GM12878 (cell line): ENCODE data around the gene GARIN5B. TPM values are rescaled to one million over a fixed set of nuclear protein-coding genes. Genes with fewer than 3 reads are reported as not detected.

ENCODE experiments used
- ATAC-seq: fragments of 200-7000 bp; cut with Tn5 transposase; 3 replicates; pipeline ENCODE4 v1.9.1; 2020; ENCODE audit warnings: mild to moderate bottlenecking, moderate library complexity
- BruUV-seq: library from RNA; stranded (reverse); fragments of 400-500 nt; replicated peaks from 2 replicates; lab custom pipeline; 2021; lab: Mats Ljungman, UMichigan
- CTCF ChIA-PET: fragments of 300-600 bp; sonication (Branson Sonifier 250); formaldehyde crosslinking; extraction: SDS; loops from one replicate; lab custom pipeline; 2021; ENCODE audit warnings: inconsistent platforms; lab: Yijun Ruan, JAX
- POLR2A ChIA-PET: fragments of 350-600 bp; formaldehyde crosslinking; extraction: SDS; loops from one replicate; lab custom pipeline; 2021; ENCODE audit warnings: inconsistent platforms; lab: Charles Lee
- RAD21 ChIA-PET: fragments of 300-600 bp; sonication (Branson Sonifier 250); formaldehyde crosslinking; loops from one replicate; lab custom pipeline; 2023; ENCODE audit warnings: antibody characterized with exemption; ENCODE audit not compliant: unreplicated experiment; lab: Charles Lee
- SMC1A ChIA-PET: fragments of 300-600 bp; sonication (Branson Sonifier 250); formaldehyde crosslinking; loops from one replicate; lab custom pipeline; 2023; ENCODE audit not compliant: unreplicated experiment, uncharacterized antibody; lab: Charles Lee
- DNase-seq: peaks from one replicate; pipeline ENCODE4 v3.0.0-alpha.2; 2011; ENCODE audit warnings: low read depth, low spot score
- FAIRE-seq: peaks from 3 replicates; lab custom pipeline; 2011; peaks lifted over from hg19 to GRCh38; lab: Jason Lieb, UNC
- H2AFZ ChIP-seq: 2 replicates; pipeline ENCODE4 v1.6.0; 2011; ENCODE audit warnings: low read depth, low read length, control low read depth; ENCODE audit not compliant: control insufficient read depth
- H3K27ac ChIP-seq: 2 replicates; pipeline ENCODE4 v1.5.1; 2011; ENCODE audit warnings: control low read depth; ENCODE audit not compliant: control insufficient read depth, insufficient read depth
- H3K27me3 ChIP-seq, 2 experiments: replicated peaks in 1 of 2; 2 replicates each; pipeline versions ENCODE4 v1.6.0 to v1.6.1; 2011; ENCODE audit warnings: low read length in 1 of 2; ENCODE audit not compliant: control insufficient read depth in 2 of 2, insufficient read depth in 2 of 2
- H3K36me3 ChIP-seq, 2 experiments: 2 replicates each; pipeline ENCODE4 v1.5.1; 2011; ENCODE audit warnings: low read length in 1 of 2; ENCODE audit not compliant: control insufficient read depth in 2 of 2, insufficient read depth in 2 of 2
- H3K4me1 ChIP-seq: 2 replicates; pipeline ENCODE4 v1.6.1; 2011; ENCODE audit warnings: mild to moderate bottlenecking, low read length, moderate library complexity, mixed read lengths; ENCODE audit not compliant: control insufficient read depth, insufficient read depth
- H3K4me2 ChIP-seq: 2 replicates; pipeline ENCODE4 v1.6.0; 2011; ENCODE audit warnings: control low read depth; ENCODE audit not compliant: control insufficient read depth, insufficient read depth
- H3K4me3 ChIP-seq: fragments of 200-600 bp; sonication (generic); 2 replicates; pipeline ENCODE4 v1.5.1; 2016
- H3K79me2 ChIP-seq: 2 replicates; pipeline ENCODE4 v1.6.0; 2011; ENCODE audit warnings: low read length; ENCODE audit not compliant: control insufficient read depth, insufficient read depth
- H3K9ac ChIP-seq: 2 replicates; pipeline ENCODE4 v1.8.0; 2011; ENCODE audit warnings: low read length, control low read depth, mixed read lengths; ENCODE audit not compliant: control insufficient read depth, insufficient read depth
- H3K9me3 ChIP-seq: replicated peaks from 3 replicates; pipeline ENCODE4 v1.5.1; 2011; ENCODE audit warnings: mild to moderate bottlenecking, low read length; ENCODE audit not compliant: control insufficient read depth, insufficient read depth
- H4K20me1 ChIP-seq: 2 replicates; pipeline ENCODE4 v1.6.0; 2011; ENCODE audit not compliant: control insufficient read depth, insufficient read depth
- BACH1 ChIP-seq: fragments of 450-650 bp; IDR thresholded peaks from 2 replicates; pipeline ENCODE4 v1.6.1; 2017; ENCODE audit warnings: mild to moderate bottlenecking, borderline replicate concordance
- BHLHE40 ChIP-seq, 2 experiments: fragments of 450-650 bp in 1 of 2; IDR thresholded peaks; 2 replicates each; pipeline ENCODE4 v1.6.1; 2011 to 2017; ENCODE audit warnings: low read depth in 2 of 2, borderline replicate concordance in 1 of 2, improper control_type of control experiment in 1 of 2, low read length in 1 of 2, mild to moderate bottlenecking in 1 of 2
- BMI1 ChIP-seq: fragments of 450-650 bp; IDR thresholded peaks from 2 replicates; pipeline ENCODE4 v1.6.1; 2016; ENCODE audit warnings: mild to moderate bottlenecking, moderate library complexity, borderline replicate concordance
- BRCA1 ChIP-seq: IDR thresholded peaks from 2 replicates; pipeline ENCODE4 v1.6.1; 2011; ENCODE audit warnings: low read depth, low read length, improper control_type of control experiment
- E4F1 ChIP-seq: fragments of 450-650 bp; IDR thresholded peaks from 2 replicates; pipeline ENCODE4 v1.6.1; 2018; ENCODE audit warnings: borderline replicate concordance, mild to moderate bottlenecking; ENCODE audit not compliant: partially characterized antibody
- FOS ChIP-seq: IDR thresholded peaks from 3 replicates; pipeline ENCODE4 v1.6.1; 2011; ENCODE audit warnings: borderline replicate concordance; ENCODE audit not compliant: insufficient read length; ENCODE audit errors: extremely low read depth
- GABPA ChIP-seq: IDR thresholded peaks from 2 replicates; pipeline ENCODE4 v1.6.1; 2014; ENCODE audit warnings: antibody characterized with exemption, low read depth, mild to moderate bottlenecking, inconsistent platforms
- HCFC1 ChIP-seq: fragments of 150-350 bp; IDR thresholded peaks from 2 replicates; pipeline ENCODE4 v1.6.1; 2014; ENCODE audit warnings: low read length
- MAX ChIP-seq: IDR thresholded peaks from 2 replicates; pipeline ENCODE4 v1.6.1; 2012; ENCODE audit warnings: low read depth, low read length, improper control_type of control experiment
- MTA2 ChIP-seq: fragments of 450-650 bp; IDR thresholded peaks from 2 replicates; pipeline ENCODE4 v1.6.1; 2016; ENCODE audit warnings: low read depth, mild to moderate bottlenecking, moderate library complexity
- NR2C1 ChIP-seq: fragments of 450-650 bp; IDR thresholded peaks from 2 replicates; pipeline ENCODE4 v1.6.1; 2017; ENCODE audit warnings: antibody characterized with exemption, mild to moderate bottlenecking, moderate library complexity
- RAD51 ChIP-seq: fragments of 450-650 bp; IDR thresholded peaks from 2 replicates; pipeline ENCODE4 v1.6.1; 2016; ENCODE audit warnings: moderate library complexity, mild to moderate bottlenecking, inconsistent platforms
- RELA ChIP-seq: fragments of 450-650 bp; IDR thresholded peaks from 2 replicates; pipeline ENCODE4 v1.8.0; 2014; ENCODE audit warnings: borderline replicate concordance; ENCODE audit not compliant: partially characterized antibody
- SMAD1 ChIP-seq: fragments of 450-650 bp; IDR thresholded peaks from 2 replicates; pipeline ENCODE4 v1.6.1; 2018; ENCODE audit warnings: mild to moderate bottlenecking, low read depth; ENCODE audit not compliant: partially characterized antibody
- TAF1 ChIP-seq: IDR thresholded peaks from 2 replicates; pipeline ENCODE4 v1.6.1; 2011; ENCODE audit warnings: mild to moderate bottlenecking, low read depth, low read length, borderline replicate concordance
- WGBS: methylation state at CpG from one replicate; pipeline ENCODE4 v1.1.6; 2016; ENCODE audit warnings: low lambda C conversion rate; ENCODE audit not compliant: insufficient replicate concordance, insufficient coverage; ENCODE audit errors: missing lambda C conversion rate; 5-methylcytosine and 5-hydroxymethylcytosine counted together
- in situ Hi-C: fragments of 300-500 bp; cut with MboI; formaldehyde crosslinking; loops from 9 replicates; pipeline ENCODE4 v1.14.3; 2018; ENCODE audit warnings: mixed read lengths
- intact Hi-C: fragments of 100-400 bp; cut with micrococcal nuclease; formaldehyde crosslinking; loops from one replicate; pipeline ENCODE4 v1.14.2; 2022; ENCODE audit not compliant: unreplicated experiment
- polyA plus RNA-seq, 11 experiments: library from polyadenylated mRNA; depleted of rRNA in 4 of 11; unstranded in 6 of 11; stranded (reverse) in 5 of 11; fragments of >200 nt; fragmentation: Nextera tagmentation in 4 of 11; fragmentation: Illumina TruSeq in 1 of 11; extraction: Ambion mirVana in 4 of 11; extraction: Trizol in 1 of 11; gene quantifications; 1 replicate in 1 of 11; 2 replicates in 10 of 11; pipeline versions ENCODE4 v1.2.1 to v1.2.3, GENCODE V29; 2011 to 2016; ENCODE audit warnings: inconsistent platforms in 2 of 11, missing spikeins in 2 of 11, low read depth in 1 of 11
- total RNA-seq, 4 experiments: library from RNA; depleted of rRNA in 3 of 4; stranded (reverse); fragments of >200 nt in 3 of 4; fragmentation: Illumina TruSeq in 1 of 4; extraction: Trizol in 1 of 4; gene quantifications; 2 replicates each; pipeline versions ENCODE4 v1.2.1 to v1.2.3, GENCODE V29; 2013 to 2021
- TF ChIP-seq, protein P1 (sequence below): fragments of 150-350 bp; IDR thresholded peaks from 2 replicates; pipeline ENCODE4 v1.6.1; 2014; ENCODE audit warnings: mild to moderate bottlenecking, low read depth, low read length

Gene GARIN5B
- total and polyA plus RNA-seq, 10 of the 15 experiments (the other 5 are each of a cell fraction or from before 2014, with no cell fraction given), result not detected

DNA sequence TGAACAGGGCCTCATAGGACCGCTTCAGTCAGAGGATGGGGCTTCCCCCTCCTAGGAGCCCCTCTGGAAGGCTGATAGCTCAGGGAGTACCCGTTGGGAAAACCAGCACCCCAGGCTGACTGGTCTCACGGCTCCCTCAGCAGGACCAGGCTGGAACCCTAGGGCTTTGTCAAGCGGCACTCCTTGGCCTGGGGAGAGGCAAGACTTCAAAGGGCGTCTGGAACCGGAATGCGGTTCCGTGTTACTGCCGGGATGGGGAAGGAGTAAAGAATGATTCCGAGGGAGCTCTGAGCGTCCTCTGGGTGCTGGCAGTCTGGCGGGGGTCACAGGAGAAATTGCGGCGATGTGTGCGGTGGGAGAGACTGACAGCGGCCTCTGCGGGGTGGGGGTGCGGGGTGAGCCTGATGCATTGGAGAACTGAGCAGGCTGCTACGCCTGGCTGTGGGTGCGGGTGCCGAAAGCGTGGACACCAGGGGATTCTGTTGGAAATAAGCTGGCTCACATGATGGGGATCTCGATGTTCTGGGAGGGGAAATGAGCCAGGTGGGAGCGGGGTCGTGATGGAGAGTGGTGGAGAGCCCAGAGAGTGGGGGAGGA is 10.4 kb downstream of the GARIN5B start:
- H3K27me3 ChIP-seq, result peaks cover 4 to 13% of the 10 kb centered on the region in 2 experiments; a peak in 3 of 4 replicates
- SMC1A ChIA-PET, result interaction anchor here (1.1 kb wide), 1 partner anchor 13 kb away, joined by 3 read pairs; the partner anchor contains the start of gene KMT5C
- no peak overlapping the region for H3K27ac ChIP-seq
- no peaks in the 10 kb centered on the region; the same call in 1 of the 2 replicates for H3K4me1 ChIP-seq
- H3K9ac ChIP-seq, result no peak overlapping the region
- no peak overlapping the region for H2AFZ ChIP-seq
- CTCF ChIA-PET, result no interaction called here
- TF ChIP-seq SMAD1 (no peak), GABPA (no peak), BACH1 (no peak), RELA (no peak), MAX (no peak), TAF1 (no peak), BHLHE40 (IDR thresholded peaks at IDR 0.05; ENCODE audit: borderline replicate concordance in 1 of 2, low read depth in 2 of 2, low read length in 1 of 2) (no peak), HCFC1 (no peak), NR2C1 (no peak), MTA2 (no peak), E4F1 (no peak), FOS (no peak), BRCA1 (no peak), RAD51 (no peak), BMI1 (no peak)
- TF ChIP-seq, protein P1, sequence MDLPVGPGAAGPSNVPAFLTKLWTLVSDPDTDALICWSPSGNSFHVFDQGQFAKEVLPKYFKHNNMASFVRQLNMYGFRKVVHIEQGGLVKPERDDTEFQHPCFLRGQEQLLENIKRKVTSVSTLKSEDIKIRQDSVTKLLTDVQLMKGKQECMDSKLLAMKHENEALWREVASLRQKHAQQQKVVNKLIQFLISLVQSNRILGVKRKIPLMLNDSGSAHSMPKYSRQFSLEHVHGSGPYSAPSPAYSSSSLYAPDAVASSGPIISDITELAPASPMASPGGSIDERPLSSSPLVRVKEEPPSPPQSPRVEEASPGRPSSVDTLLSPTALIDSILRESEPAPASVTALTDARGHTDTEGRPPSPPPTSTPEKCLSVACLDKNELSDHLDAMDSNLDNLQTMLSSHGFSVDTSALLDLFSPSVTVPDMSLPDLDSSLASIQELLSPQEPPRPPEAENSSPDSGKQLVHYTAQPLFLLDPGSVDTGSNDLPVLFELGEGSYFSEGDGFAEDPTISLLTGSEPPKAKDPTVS, result no peak
- no peak for FAIRE-seq
- RAD21 ChIA-PET, result no interaction called here
- no peak overlapping the region for H3K4me2 ChIP-seq
- no peaks in the 10 kb centered on the region for H3K36me3 ChIP-seq
- POLR2A ChIA-PET, result no interaction called here
- no peak for ATAC-seq
- H3K9me3 ChIP-seq, result no peaks in the 10 kb centered on the region
- H3K79me2 ChIP-seq, result no peaks in the 10 kb centered on the region
- intact Hi-C loops, result no loop called here
- H4K20me1 ChIP-seq, result no peaks in the 10 kb centered on the region; the same call in 1 of the 2 replicates
- H3K4me3 ChIP-seq, result no peak overlapping the region
- in situ Hi-C loops, result no loop called here
- no peak for DNase-seq
- BruUV-seq, result no TSS peak
- WGBS, result 55% methylated on average over 21 of the region's 25 CpGs
